Measurements from ENCODE around the gene MCM3.

MCM3 gene

GRCh38 chr6:52324189-52324588 is 39.6 kb upstream of the MCM3 start:
- H3K23ac ChIP-seq (ENCODE audit: low read length) = no peak overlapping the region
- no peak for DNase-seq
- no peaks in the 10 kb centered on the region for H3K27me3 ChIP-seq (ENCODE audit: insufficient read depth, low read length)
- no peak overlapping the region for H4K12ac ChIP-seq (ENCODE audit: low read depth, low read length)
- no peaks in the 10 kb centered on the region for H3K9me3 ChIP-seq (ENCODE audit: insufficient read depth, low read depth, low read length)
- H3K14ac ChIP-seq (ENCODE audit: low read length) = no peak overlapping the region
- WGBS (ENCODE audit: extremely low coverage, insufficient coverage, insufficient read length) = no CpG with 5 or more reads among the region's 6 CpGs
- peak overlapping the region; percentile 84 for H2AK5ac ChIP-seq (ENCODE audit: low read length)
- no peak overlapping the region for H2AFZ ChIP-seq (ENCODE audit: insufficient read depth, low read length, poor library complexity)
- no peak overlapping the region for H3K4me3 ChIP-seq (ENCODE audit: low read depth, low read length)
- H4K91ac ChIP-seq (ENCODE audit: low read depth, low read length) = no peak overlapping the region
- H3K18ac ChIP-seq (ENCODE audit: low read length) = no peak overlapping the region
- no peak overlapping the region for H2BK5ac ChIP-seq (ENCODE audit: low read depth, low read length, poor library complexity)
- H3K4ac ChIP-seq (ENCODE audit: low read depth, low read length) = no peak overlapping the region
- H2BK120ac ChIP-seq (ENCODE audit: insufficient read depth, low read length, poor library complexity) = peak overlapping the region; percentile 58
- no peak overlapping the region for H3K27ac ChIP-seq (ENCODE audit: low read depth, low read length)
- H3K79me1 ChIP-seq (ENCODE audit: low read length) = peaks cover 16% of the 10 kb centered on the region
- no peaks in the 10 kb centered on the region for H3K79me2 ChIP-seq (ENCODE audit: control insufficient read depth, insufficient read depth, low read length, poor library complexity)
- no peaks in the 10 kb centered on the region for H3K36me3 ChIP-seq (ENCODE audit: control insufficient read depth in 1 of 2, insufficient read depth in 2 of 2, low read length in 2 of 2)
- H3K9ac ChIP-seq (ENCODE audit: low read length) = no peak overlapping the region
- H2BK12ac ChIP-seq (ENCODE audit: low read length) = peak overlapping the region; percentile 69
- peaks cover 12 to 18% of the 10 kb centered on the region in 2 experiments for H3K4me1 ChIP-seq (ENCODE audit: control insufficient read depth in 1 of 2, insufficient read depth in 2 of 2, low read length in 2 of 2)
- no peak overlapping the region for H3K4me2 ChIP-seq (ENCODE audit: low read length)
- H4K8ac ChIP-seq (ENCODE audit: low read depth, low read length) = no peak overlapping the region

- no peak overlapping the region for H3K9ac ChIP-seq (ENCODE audit: low read length)
- H3K4me1 ChIP-seq (ENCODE audit: control insufficient read depth in 1 of 2, insufficient read depth in 2 of 2, low read length in 2 of 2) = peaks cover 2 to 10% of the 10 kb centered on the region in 2 experiments
- H2AFZ ChIP-seq (ENCODE audit: insufficient read depth, low read length, poor library complexity) = no peak overlapping the region
Measured at GRCh38 chr6:52317841-52318581, 33.5 kb upstream of the MCM3 start.

DNA sequence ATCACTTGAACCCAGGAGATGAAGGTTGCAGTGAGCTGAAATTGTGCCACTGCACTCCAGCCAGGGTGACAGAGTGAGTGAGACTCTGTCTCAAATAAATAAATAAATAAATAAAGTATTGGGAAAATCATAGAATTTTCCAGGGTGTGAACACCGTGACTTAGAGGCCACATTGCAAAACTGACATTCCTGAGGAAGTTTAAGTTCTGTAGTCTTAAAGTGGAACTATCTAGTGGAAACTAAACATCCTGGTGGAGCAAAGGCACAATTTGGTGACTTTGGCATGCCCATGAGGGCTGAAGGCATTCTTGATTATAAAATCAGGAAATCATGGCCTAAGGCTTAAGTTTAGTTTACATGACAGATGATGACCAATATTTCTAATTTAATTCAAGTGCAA is 32.7 kb upstream of the MCM3 start:
- Histone ChIP-seq H3K79me2 (ENCODE audit: control insufficient read depth, insufficient read depth, low read length, poor library complexity) (no peaks in the 10 kb centered on the region), H4K12ac (ENCODE audit: low read depth, low read length) (no peak overlapping the region), H3K23ac (ENCODE audit: low read length) (no peak overlapping the region), H3K79me1 (ENCODE audit: low read length) (peaks cover 14% of the 10 kb centered on the region), H3K4me1 (ENCODE audit: control insufficient read depth in 1 of 2, insufficient read depth in 2 of 2, low read length in 2 of 2) (peaks cover 3 to 13% of the 10 kb centered on the region in 2 experiments), H3K4ac (ENCODE audit: low read depth, low read length) (no peak overlapping the region), H2BK120ac (ENCODE audit: insufficient read depth, low read length, poor library complexity) (no peak overlapping the region), H4K8ac (ENCODE audit: low read depth, low read length) (no peak overlapping the region), H3K36me3 (ENCODE audit: control insufficient read depth in 1 of 2, insufficient read depth in 2 of 2, low read length in 2 of 2) (no peaks in the 10 kb centered on the region), H2AK5ac (ENCODE audit: low read length) (no peak overlapping the region), H3K4me3 (ENCODE audit: low read depth, low read length) (no peak overlapping the region), H4K91ac (ENCODE audit: low read depth, low read length) (peak overlapping the region; percentile 45), H2BK12ac (ENCODE audit: low read length) (peak overlapping the region; percentile 20), H2BK5ac (ENCODE audit: low read depth, low read length, poor library complexity) (no peak overlapping the region), H3K4me2 (ENCODE audit: low read length) (no peak overlapping the region), H3K9ac (ENCODE audit: low read length) (no peak overlapping the region), H3K27ac (ENCODE audit: low read depth, low read length) (no peak overlapping the region), H3K9me3 (ENCODE audit: insufficient read depth, low read depth, low read length) (no peaks in the 10 kb centered on the region), H2AFZ (ENCODE audit: insufficient read depth, low read length, poor library complexity) (no peak overlapping the region), H3K18ac (ENCODE audit: low read length) (no peak overlapping the region), H3K14ac (ENCODE audit: low read length) (no peak overlapping the region), H3K27me3 (ENCODE audit: insufficient read depth, low read length) (no peaks in the 10 kb centered on the region)
- DNase-seq = peak in 1 of 2 donors; percentile 13
- WGBS (ENCODE audit: extremely low coverage, insufficient coverage, insufficient read length) = no CpG with 5 or more reads among the region's 1 CpG

More at GRCh38 chr6:52317841-52318581, 33.5 kb upstream of the MCM3 start:
- no peak overlapping the region for H3K14ac ChIP-seq (ENCODE audit: low read length)
- no peaks in the 10 kb centered on the region for H3K27me3 ChIP-seq (ENCODE audit: insufficient read depth, low read length)
- H3K79me2 ChIP-seq (ENCODE audit: control insufficient read depth, insufficient read depth, low read length, poor library complexity) = no peaks in the 10 kb centered on the region
- H3K79me1 ChIP-seq (ENCODE audit: low read length) = peaks cover 10% of the 10 kb centered on the region
- DNase-seq = peak; percentile 25 to 62
- H2BK5ac ChIP-seq (ENCODE audit: low read depth, low read length, poor library complexity) = no peak overlapping the region
- no peak overlapping the region for H3K18ac ChIP-seq (ENCODE audit: low read length)
- H2AK5ac ChIP-seq (ENCODE audit: low read length) = no peak overlapping the region
- no CpG with 5 or more reads among the region's 4 CpGs for WGBS (ENCODE audit: extremely low coverage, insufficient coverage, insufficient read length)
- no peak overlapping the region for H3K4me2 ChIP-seq (ENCODE audit: low read length)
- no peak overlapping the region for H2BK120ac ChIP-seq (ENCODE audit: insufficient read depth, low read length, poor library complexity)
- no peak overlapping the region for H3K4ac ChIP-seq (ENCODE audit: low read depth, low read length)
- H2BK12ac ChIP-seq (ENCODE audit: low read length) = no peak overlapping the region
- no peak overlapping the region for H4K8ac ChIP-seq (ENCODE audit: low read depth, low read length)
- no peaks in the 10 kb centered on the region for H3K9me3 ChIP-seq (ENCODE audit: insufficient read depth, low read depth, low read length)
- no peak overlapping the region for H3K4me3 ChIP-seq (ENCODE audit: low read depth, low read length)
- no peak overlapping the region for H3K27ac ChIP-seq (ENCODE audit: low read depth, low read length)
- no peak overlapping the region for H4K12ac ChIP-seq (ENCODE audit: low read depth, low read length)
- no peaks in the 10 kb centered on the region for H3K36me3 ChIP-seq (ENCODE audit: control insufficient read depth in 1 of 2, insufficient read depth in 2 of 2, low read length in 2 of 2)
- H4K91ac ChIP-seq (ENCODE audit: low read depth, low read length) = no peak overlapping the region
- no peak overlapping the region for H3K23ac ChIP-seq (ENCODE audit: low read length)

DNA sequence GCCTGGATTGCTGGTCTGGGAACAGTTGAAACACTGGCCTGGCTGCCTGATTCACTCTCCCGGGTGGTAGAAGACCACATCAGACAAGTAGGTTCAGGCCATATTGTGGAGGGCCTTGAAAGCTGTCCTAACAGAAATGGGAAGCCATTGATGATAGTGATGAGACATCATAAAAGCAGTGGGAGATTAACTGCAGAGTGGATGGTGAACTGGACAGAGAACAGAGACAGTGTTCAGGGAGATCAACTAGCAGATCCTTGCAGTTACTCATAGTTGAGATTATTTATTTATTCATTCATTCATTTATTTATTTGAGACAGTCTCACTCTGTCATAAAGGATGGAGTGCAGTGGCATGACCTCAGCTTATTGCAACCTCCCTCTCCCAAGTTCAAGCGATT is 30.2 kb upstream of the MCM3 start:
- Histone ChIP-seq H4K8ac (ENCODE audit: low read depth, low read length) (no peak overlapping the region), H2AFZ (ENCODE audit: insufficient read depth, low read length, poor library complexity) (no peak overlapping the region), H3K79me2 (ENCODE audit: control insufficient read depth, insufficient read depth, low read length, poor library complexity) (no peaks in the 10 kb centered on the region), H4K12ac (ENCODE audit: low read depth, low read length) (no peak overlapping the region), H3K14ac (ENCODE audit: low read length) (peak overlapping the region; percentile 53), H3K4ac (ENCODE audit: low read depth, low read length) (no peak overlapping the region), H3K36me3 (ENCODE audit: control insufficient read depth in 1 of 2, insufficient read depth in 2 of 2, low read length in 2 of 2) (no peaks in the 10 kb centered on the region), H2BK5ac (ENCODE audit: low read depth, low read length, poor library complexity) (peak overlapping the region; percentile 36), H2BK12ac (ENCODE audit: low read length) (peak overlapping the region; percentile 95), H2AK5ac (ENCODE audit: low read length) (peak overlapping the region; percentile 39), H3K4me1 (ENCODE audit: control insufficient read depth in 1 of 2, insufficient read depth in 2 of 2, low read length in 2 of 2) (peaks cover 5 to 20% of the 10 kb centered on the region in 2 experiments), H3K18ac (ENCODE audit: low read length) (no peak overlapping the region), H3K9me3 (ENCODE audit: insufficient read depth, low read depth, low read length) (no peaks in the 10 kb centered on the region), H3K4me2 (ENCODE audit: low read length) (no peak overlapping the region), H3K4me3 (ENCODE audit: low read depth, low read length) (no peak overlapping the region), H3K27me3 (ENCODE audit: insufficient read depth, low read length) (no peaks in the 10 kb centered on the region), H3K27ac (ENCODE audit: low read depth, low read length) (no peak overlapping the region), H3K9ac (ENCODE audit: low read length) (no peak overlapping the region), H3K79me1 (ENCODE audit: low read length) (peaks cover 23% of the 10 kb centered on the region), H2BK120ac (ENCODE audit: insufficient read depth, low read length, poor library complexity) (peak overlapping the region; percentile 70), H4K91ac (ENCODE audit: low read depth, low read length) (peak overlapping the region; percentile 82), H3K23ac (ENCODE audit: low read length) (no peak overlapping the region)
- DNase-seq = no peak
- WGBS (ENCODE audit: extremely low coverage, insufficient coverage, insufficient read length) = no CpG with 5 or more reads among the region's 2 CpGs

All from trophoblast cell (in vitro differentiated cells and primary cell).